Activated naive CD4-positive, alpha-beta T cell treated with anti-CD3 and anti-CD28 coated beads, Interleukin-2, amount 50 U/mL, for 24 hours (primary cell): ENCODE measurements around the gene GPD2.

Experiments
- H3K27ac Mint-ChIP-seq: one replicate; pipeline ENCODE4 v1.8.0; 2021; ENCODE audit warnings: mild to moderate bottlenecking, mixed read lengths
- H3K27me3 Mint-ChIP-seq: one replicate; pipeline ENCODE4 v1.8.0; 2021; ENCODE audit warnings: mixed read lengths
- H3K36me3 Mint-ChIP-seq: one replicate; pipeline ENCODE4 v1.8.0; 2021; ENCODE audit warnings: mixed read lengths
- H3K4me1 Mint-ChIP-seq: one replicate; pipeline ENCODE4 v1.8.0; 2021; ENCODE audit warnings: mixed read lengths
- H3K4me3 Mint-ChIP-seq: one replicate; pipeline ENCODE4 v1.8.0; 2021; ENCODE audit warnings: mild to moderate bottlenecking, mixed read lengths
- H3K9me3 Mint-ChIP-seq: one replicate; pipeline ENCODE4 v1.8.0; 2021; ENCODE audit warnings: mixed read lengths

The GPD2 gene

GRCh38 chr2:156565066-156565710 lies 129.0 kb downstream of the GPD2 start:
- H3K9me3 Mint-ChIP-seq = no peaks in the 10 kb centered on the region
- peaks cover 7% of the 10 kb centered on the region for H3K36me3 Mint-ChIP-seq
- no peak overlapping the region for H3K4me3 Mint-ChIP-seq
- H3K4me1 Mint-ChIP-seq = no peaks in the 10 kb centered on the region
- H3K27ac Mint-ChIP-seq = peak overlapping the region; percentile 79
- H3K27me3 Mint-ChIP-seq = no peaks in the 10 kb centered on the region

GRCh38 chr2:156573710-156574109 lies 137.5 kb downstream of the GPD2 start:
- H3K4me3 Mint-ChIP-seq = no peak overlapping the region
- H3K27ac Mint-ChIP-seq = no peak overlapping the region
- H3K9me3 Mint-ChIP-seq = no peaks in the 10 kb centered on the region
- H3K36me3 Mint-ChIP-seq = peaks cover 5% of the 10 kb centered on the region
- H3K27me3 Mint-ChIP-seq = no peaks in the 10 kb centered on the region
- H3K4me1 Mint-ChIP-seq = peaks cover 8% of the 10 kb centered on the region

- H3K9me3 Mint-ChIP-seq = no peaks in the 10 kb centered on the region
- H3K27me3 Mint-ChIP-seq = no peaks in the 10 kb centered on the region
- no peak overlapping the region for H3K27ac Mint-ChIP-seq
- H3K36me3 Mint-ChIP-seq = peaks cover 6% of the 10 kb centered on the region
- H3K4me1 Mint-ChIP-seq = peaks cover 8% of the 10 kb centered on the region
- H3K4me3 Mint-ChIP-seq = no peak overlapping the region
Measured at GRCh38 chr2:156574112-156574511, 137.9 kb downstream of the GPD2 start.

- Mint-ChIP-seq H3K4me1 (peaks cover 22% of the 10 kb centered on the region), H3K27ac (no peak overlapping the region), H3K27me3 (no peaks in the 10 kb centered on the region), H3K9me3 (no peaks in the 10 kb centered on the region), H3K4me3 (no peak overlapping the region), H3K36me3 (peaks cover 8% of the 10 kb centered on the region)
Measured at GRCh38 chr2:156576005-156576404, 139.8 kb downstream of the GPD2 start.

GRCh38 chr2:156580501-156580900 lies 144.3 kb downstream of the GPD2 start:
- peaks cover 9% of the 10 kb centered on the region for H3K36me3 Mint-ChIP-seq
- no peaks in the 10 kb centered on the region for H3K27me3 Mint-ChIP-seq
- H3K4me3 Mint-ChIP-seq = no peak overlapping the region
- H3K4me1 Mint-ChIP-seq = peaks cover 15% of the 10 kb centered on the region
- no peaks in the 10 kb centered on the region for H3K9me3 Mint-ChIP-seq
- no peak overlapping the region for H3K27ac Mint-ChIP-seq

GRCh38 chr2:156581280-156581679 lies 145.1 kb downstream of the GPD2 start:
- peaks cover 9% of the 10 kb centered on the region for H3K36me3 Mint-ChIP-seq

GRCh38 chr2:156585457-156585856 lies 149.3 kb downstream of the GPD2 start:
- no peak overlapping the region for H3K27ac Mint-ChIP-seq
- no peak overlapping the region for H3K4me3 Mint-ChIP-seq
- no peaks in the 10 kb centered on the region for H3K9me3 Mint-ChIP-seq
- no peaks in the 10 kb centered on the region for H3K27me3 Mint-ChIP-seq
- peaks cover 3% of the 10 kb centered on the region for H3K36me3 Mint-ChIP-seq
- H3K4me1 Mint-ChIP-seq = peaks cover 11% of the 10 kb centered on the region

More at GRCh38 chr2:156581280-156581679, 145.1 kb downstream of the GPD2 start:
- no peaks in the 10 kb centered on the region for H3K9me3 Mint-ChIP-seq
- no peak overlapping the region for H3K4me3 Mint-ChIP-seq
- H3K4me1 Mint-ChIP-seq = peaks cover 15% of the 10 kb centered on the region
- H3K27ac Mint-ChIP-seq = no peak overlapping the region
- no peaks in the 10 kb centered on the region for H3K27me3 Mint-ChIP-seq

- H3K4me1 Mint-ChIP-seq = peaks cover 4% of the 10 kb centered on the region
- no peak overlapping the region for H3K27ac Mint-ChIP-seq
- no peaks in the 10 kb centered on the region for H3K9me3 Mint-ChIP-seq
- H3K36me3 Mint-ChIP-seq = peaks cover 3% of the 10 kb centered on the region
- H3K4me3 Mint-ChIP-seq = no peak overlapping the region
- H3K27me3 Mint-ChIP-seq = no peaks in the 10 kb centered on the region
Measured at GRCh38 chr2:156586621-156587020, 150.4 kb downstream of the GPD2 start.

- no peaks in the 10 kb centered on the region for H3K27me3 Mint-ChIP-seq
- H3K4me1 Mint-ChIP-seq = peaks cover 4% of the 10 kb centered on the region
- no peak overlapping the region for H3K4me3 Mint-ChIP-seq
- H3K36me3 Mint-ChIP-seq = no peaks in the 10 kb centered on the region
- H3K27ac Mint-ChIP-seq = no peak overlapping the region
- no peaks in the 10 kb centered on the region for H3K9me3 Mint-ChIP-seq
Measured at GRCh38 chr2:156589381-156590079, 153.4 kb downstream of the GPD2 start.

- H3K27ac Mint-ChIP-seq = no peak overlapping the region
- H3K4me1 Mint-ChIP-seq = peaks cover 4% of the 10 kb centered on the region
- no peaks in the 10 kb centered on the region for H3K36me3 Mint-ChIP-seq
Measured at GRCh38 chr2:156590085-156590739, 154.0 kb downstream of the GPD2 start.

GRCh38 chr2:156592809-156593593 lies 156.8 kb downstream of the GPD2 start:
- no peaks in the 10 kb centered on the region for H3K36me3 Mint-ChIP-seq
- no peak overlapping the region for H3K27ac Mint-ChIP-seq
- H3K9me3 Mint-ChIP-seq = no peaks in the 10 kb centered on the region
- no peaks in the 10 kb centered on the region for H3K27me3 Mint-ChIP-seq
- H3K4me3 Mint-ChIP-seq = no peak overlapping the region
- H3K4me1 Mint-ChIP-seq = peaks cover 4% of the 10 kb centered on the region

More at GRCh38 chr2:156590085-156590739, 154.0 kb downstream of the GPD2 start:
- Mint-ChIP-seq H3K4me3 (no peak overlapping the region), H3K9me3 (no peaks in the 10 kb centered on the region), H3K27me3 (no peaks in the 10 kb centered on the region)

GRCh38 chr2:156593594-156593921 lies 157.4 kb downstream of the GPD2 start:
- no peaks in the 10 kb centered on the region for H3K9me3 Mint-ChIP-seq
- H3K36me3 Mint-ChIP-seq = no peaks in the 10 kb centered on the region
- no peak overlapping the region for H3K27ac Mint-ChIP-seq
- H3K4me3 Mint-ChIP-seq = no peak overlapping the region
- H3K27me3 Mint-ChIP-seq = no peaks in the 10 kb centered on the region
- H3K4me1 Mint-ChIP-seq = peaks cover 4% of the 10 kb centered on the region

GRCh38 chr2:156598563-156598962 lies 162.4 kb downstream of the GPD2 start:
- H3K27me3 Mint-ChIP-seq = peaks cover 1% of the 10 kb centered on the region
- H3K4me1 Mint-ChIP-seq = no peaks in the 10 kb centered on the region
- no peaks in the 10 kb centered on the region for H3K36me3 Mint-ChIP-seq
- H3K27ac Mint-ChIP-seq = no peak overlapping the region
- no peaks in the 10 kb centered on the region for H3K9me3 Mint-ChIP-seq
- H3K4me3 Mint-ChIP-seq = no peak overlapping the region

GRCh38 chr2:156600196-156600595 lies 164.0 kb downstream of the GPD2 start:
- H3K27ac Mint-ChIP-seq = no peak overlapping the region
- H3K4me1 Mint-ChIP-seq = no peaks in the 10 kb centered on the region
- no peaks in the 10 kb centered on the region for H3K36me3 Mint-ChIP-seq
- H3K9me3 Mint-ChIP-seq = no peaks in the 10 kb centered on the region
- no peak overlapping the region for H3K4me3 Mint-ChIP-seq
- peaks cover 1% of the 10 kb centered on the region for H3K27me3 Mint-ChIP-seq

- Mint-ChIP-seq H3K36me3 (no peaks in the 10 kb centered on the region), H3K9me3 (no peaks in the 10 kb centered on the region), H3K27ac (no peak overlapping the region), H3K4me1 (no peaks in the 10 kb centered on the region), H3K27me3 (peaks cover 1% of the 10 kb centered on the region), H3K4me3 (no peak overlapping the region)
Measured at GRCh38 chr2:156601855-156602551, 165.8 kb downstream of the GPD2 start.
